ENCODE results near the gene TP53BP1. TPM values are rescaled to one million over a fixed set of nuclear protein-coding genes. Genes with fewer than 3 reads are reported as not detected.
A peak's percentile ranks its signal among the peaks of the same experiment; 100 is the strongest.

TP53BP1 gene
- total and polyA plus RNA-seq, 3 donors from 2014 or later: 50.0 to 133 (median 112) TPM

GRCh38 chr15:43531018-43531670 is 38.2 kb upstream of the TP53BP1 start:
- no peak for DNase-seq
- Histone ChIP-seq H3K27ac (peak overlapping the region in 1 of 2 donors; percentile 12), H3K36me3 (ENCODE audit: low read depth, missing control alignments) (no peaks in the 10 kb centered on the region), H3K4me3 (no peak overlapping the region), H3K9me3 (no peaks in the 10 kb centered on the region), H3K27me3 (no peaks in the 10 kb centered on the region), H3K4me1 (no peaks in the 10 kb centered on the region)
- no peak for TF ChIP-seq POLR2A (IDR thresholded peaks at IDR 0.05)
- TF ChIP-seq, protein P1, sequence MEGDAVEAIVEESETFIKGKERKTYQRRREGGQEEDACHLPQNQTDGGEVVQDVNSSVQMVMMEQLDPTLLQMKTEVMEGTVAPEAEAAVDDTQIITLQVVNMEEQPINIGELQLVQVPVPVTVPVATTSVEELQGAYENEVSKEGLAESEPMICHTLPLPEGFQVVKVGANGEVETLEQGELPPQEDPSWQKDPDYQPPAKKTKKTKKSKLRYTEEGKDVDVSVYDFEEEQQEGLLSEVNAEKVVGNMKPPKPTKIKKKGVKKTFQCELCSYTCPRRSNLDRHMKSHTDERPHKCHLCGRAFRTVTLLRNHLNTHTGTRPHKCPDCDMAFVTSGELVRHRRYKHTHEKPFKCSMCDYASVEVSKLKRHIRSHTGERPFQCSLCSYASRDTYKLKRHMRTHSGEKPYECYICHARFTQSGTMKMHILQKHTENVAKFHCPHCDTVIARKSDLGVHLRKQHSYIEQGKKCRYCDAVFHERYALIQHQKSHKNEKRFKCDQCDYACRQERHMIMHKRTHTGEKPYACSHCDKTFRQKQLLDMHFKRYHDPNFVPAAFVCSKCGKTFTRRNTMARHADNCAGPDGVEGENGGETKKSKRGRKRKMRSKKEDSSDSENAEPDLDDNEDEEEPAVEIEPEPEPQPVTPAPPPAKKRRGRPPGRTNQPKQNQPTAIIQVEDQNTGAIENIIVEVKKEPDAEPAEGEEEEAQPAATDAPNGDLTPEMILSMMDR (IDR thresholded peaks at IDR 0.05): no peak
- intact Hi-C loops (cut with DNase I; ENCODE audit: low total_unique reads): no loop called here
- 30 to 50% methylated on average over 7 of the region's 7 CpGs for WGBS, 2 donors

DNA sequence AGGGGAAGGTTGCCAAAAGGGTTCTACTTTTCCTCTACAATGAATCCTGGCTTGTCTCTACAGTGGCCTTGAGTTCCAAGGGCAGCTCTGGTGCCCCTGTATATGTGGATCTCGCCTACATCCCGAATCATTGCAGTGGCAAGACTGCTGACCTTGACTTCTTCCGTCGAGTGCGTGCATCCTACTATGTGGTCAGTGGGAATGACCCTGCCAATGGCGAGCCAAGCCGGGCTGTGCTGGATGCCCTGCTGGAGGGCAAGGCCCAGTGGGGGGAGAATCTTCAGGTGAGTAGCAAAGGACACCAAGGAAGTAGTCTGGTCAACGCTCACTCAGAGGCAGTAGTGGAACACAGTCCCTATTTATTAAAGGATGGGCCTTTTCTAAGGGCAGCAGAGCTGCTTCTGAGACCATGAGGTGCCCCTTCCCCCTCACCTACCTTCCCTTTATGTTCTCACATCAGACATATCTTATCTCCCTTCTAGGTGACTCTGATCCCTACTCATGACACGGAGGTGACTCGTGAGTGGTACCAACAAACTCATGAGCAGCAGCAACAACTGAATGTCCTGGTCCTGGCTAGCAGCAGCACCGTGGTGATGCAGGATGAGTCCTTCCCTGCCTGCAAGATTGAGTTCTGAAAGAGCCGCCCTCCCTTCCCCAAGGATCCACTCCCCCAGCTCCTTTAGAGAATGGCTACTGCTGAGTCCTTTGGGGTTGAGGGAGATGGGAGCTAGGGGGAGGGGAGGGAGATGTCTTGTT is 36.8 kb upstream of the TP53BP1 start:
- WGBS, 2 donors: 73 to 90% methylated on average over 12 of the region's 12 CpGs
- TF ChIP-seq, protein P1 (IDR thresholded peaks at IDR 0.05): no peak
- TF ChIP-seq POLR2A (IDR thresholded peaks at IDR 0.05): no peak
- Histone ChIP-seq H3K27me3 (no peaks in the 10 kb centered on the region), H3K9me3 (no peaks in the 10 kb centered on the region), H3K36me3 (ENCODE audit: low read depth, missing control alignments) (no peaks in the 10 kb centered on the region), H3K27ac (no peak overlapping the region), H3K4me3 (no peak overlapping the region), H3K4me1 (no peaks in the 10 kb centered on the region)
- no peak for DNase-seq
- intact Hi-C loops (cut with DNase I; ENCODE audit: low total_unique reads): no loop called here

DNA sequence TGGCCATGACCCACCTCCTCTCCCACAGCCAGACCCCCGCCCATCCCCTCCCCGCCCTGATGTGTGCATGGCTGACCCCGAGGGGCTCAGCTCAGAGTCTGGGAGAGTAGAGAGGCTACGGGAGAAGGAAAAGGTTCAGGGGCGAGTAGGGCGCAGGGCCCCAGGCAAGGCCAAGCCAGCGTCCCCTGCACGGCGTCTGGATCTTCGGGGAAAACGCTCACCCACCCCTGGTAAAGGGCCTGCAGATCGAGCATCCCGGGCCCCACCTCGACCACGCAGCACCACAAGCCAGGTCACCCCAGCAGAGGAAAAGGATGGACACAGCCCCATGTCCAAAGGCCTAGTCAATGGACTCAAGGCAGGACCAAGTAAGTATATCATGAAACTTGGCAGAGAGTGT is 36.2 kb upstream of the TP53BP1 start:
- WGBS, 2 donors: 91 to 96% methylated on average over 13 to 15 of the region's 15 CpGs
- no peak overlapping the region for H3K27ac ChIP-seq
- no peaks in the 10 kb centered on the region for H3K9me3 ChIP-seq
- no peaks in the 10 kb centered on the region for H3K27me3 ChIP-seq
- no peaks in the 10 kb centered on the region for H3K4me1 ChIP-seq
- TF ChIP-seq, protein P1 (IDR thresholded peaks at IDR 0.05): no peak
- TF ChIP-seq POLR2A (IDR thresholded peaks at IDR 0.05): no peak
- no peaks in the 10 kb centered on the region for H3K36me3 ChIP-seq (ENCODE audit: low read depth, missing control alignments)
- H3K4me3 ChIP-seq: no peak overlapping the region
- intact Hi-C loops (cut with DNase I; ENCODE audit: low total_unique reads): no loop called here
- no peak for DNase-seq

DNA sequence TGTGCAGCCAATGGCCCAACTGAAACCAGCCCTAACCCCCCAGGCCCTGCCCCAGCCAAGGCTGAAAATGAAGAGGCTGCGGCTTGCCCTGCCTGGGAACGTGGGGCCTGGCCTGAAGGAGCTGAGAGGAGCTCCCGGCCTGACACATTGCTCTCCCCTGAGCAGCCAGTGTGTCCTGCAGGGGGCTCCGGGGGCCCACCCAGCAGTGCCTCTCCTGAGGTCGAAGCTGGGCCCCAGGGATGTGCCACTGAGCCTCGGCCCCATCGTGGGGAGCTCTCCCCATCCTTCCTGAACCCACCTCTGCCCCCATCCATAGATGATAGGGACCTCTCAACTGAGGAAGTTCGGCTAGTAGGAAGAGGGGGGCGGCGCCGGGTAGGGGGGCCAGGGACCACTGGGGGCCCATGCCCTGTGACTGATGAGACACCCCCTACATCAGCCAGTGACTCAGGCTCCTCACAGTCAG is 35.6 kb upstream of the TP53BP1 start:
- WGBS, 2 donors: 77 to 93% methylated on average over 6 to 8 of the region's 11 CpGs
- Histone ChIP-seq H3K9me3 (no peaks in the 10 kb centered on the region), H3K27ac (no peak overlapping the region), H3K4me3 (no peak overlapping the region), H3K36me3 (ENCODE audit: low read depth, missing control alignments) (no peaks in the 10 kb centered on the region), H3K27me3 (no peaks in the 10 kb centered on the region), H3K4me1 (no peaks in the 10 kb centered on the region)
- no peak for DNase-seq
- TF ChIP-seq, protein P1 (IDR thresholded peaks at IDR 0.05): no peak
- no peak for TF ChIP-seq POLR2A (IDR thresholded peaks at IDR 0.05)
- intact Hi-C loops (cut with DNase I; ENCODE audit: low total_unique reads): no loop called here

Measured in testis (tissue), 3 donors.